SK-N-SH treated with all-trans-retinoic acid at 6 μM for 48 hours (cell line): ENCODE results near the gene OR10G4.

Experiments used
- ATAC-seq: fragments of 200-7000 bp; cut with Tn5 transposase; 3 replicates; pipeline ENCODE4 v1.9.1; 2020; ENCODE audit warnings: mild to moderate bottlenecking, moderate library complexity
- ARNTL ChIP-seq: fragments of 450-650 bp; formaldehyde crosslinking; IDR thresholded peaks from 2 replicates; pipeline ENCODE4 v1.5.0; 2020; ENCODE audit warnings: low read depth, mild to moderate bottlenecking, moderate library complexity, borderline replicate concordance
- CREB5 ChIP-seq: fragments of 250-450 bp; sonication (Bioruptor Pico); IDR thresholded peaks from 2 replicates; pipeline ENCODE4 v1.5.1; 2020; ENCODE audit warnings: low read depth, mild to moderate bottlenecking, moderate library complexity
- ESRRG ChIP-seq: fragments of 250-450 bp; sonication (Bioruptor Pico); IDR thresholded peaks from 2 replicates; pipeline ENCODE4 v1.6.1; 2021; ENCODE audit warnings: mild to moderate bottlenecking
- GLIS3 ChIP-seq: fragments of 250-450 bp; sonication (Bioruptor Pico); IDR thresholded peaks from 2 replicates; pipeline ENCODE4 v1.5.0; 2020; ENCODE audit warnings: mild to moderate bottlenecking, moderate library complexity
- OSR1 ChIP-seq: fragments of 250-450 bp; sonication (Bioruptor Pico); IDR thresholded peaks from 2 replicates; pipeline ENCODE4 v1.8.0; 2022; ENCODE audit warnings: moderate library complexity, mild to moderate bottlenecking, inconsistent platforms
- PATZ1 ChIP-seq: fragments of 250-450 bp; sonication (Bioruptor Pico); IDR thresholded peaks from 2 replicates; pipeline ENCODE4 v1.8.0; 2020; ENCODE audit warnings: mild to moderate bottlenecking, moderate library complexity, borderline replicate concordance
- SNAI2 ChIP-seq: fragments of 250-450 bp; sonication (Bioruptor Pico); IDR thresholded peaks from 2 replicates; pipeline ENCODE4 v1.5.0; 2020; ENCODE audit warnings: mild to moderate bottlenecking, moderate library complexity
- TOX ChIP-seq: fragments of 250-450 bp; sonication (Bioruptor Pico); IDR thresholded peaks from 2 replicates; pipeline ENCODE4 v1.8.0; 2021; ENCODE audit warnings: mild to moderate bottlenecking, moderate library complexity, borderline replicate concordance
- TSHZ2 ChIP-seq: fragments of 250-450 bp; sonication (Bioruptor Pico); IDR thresholded peaks from 2 replicates; pipeline ENCODE4 v1.5.0; 2020; ENCODE audit warnings: mild to moderate bottlenecking, moderate library complexity
- ZC3H10 ChIP-seq: fragments of 250-450 bp; sonication (Bioruptor Pico); IDR thresholded peaks from 2 replicates; pipeline ENCODE4 v1.5.1; 2021; ENCODE audit warnings: mild to moderate bottlenecking, moderate library complexity
- ZFP30 ChIP-seq: fragments of 450-650 bp; formaldehyde crosslinking; IDR thresholded peaks from 2 replicates; pipeline ENCODE4 v1.5.0; 2022; ENCODE audit warnings: mild to moderate bottlenecking, moderate library complexity
- ZNF70 ChIP-seq: fragments of 450-650 bp; formaldehyde crosslinking; IDR thresholded peaks from 2 replicates; pipeline ENCODE4 v1.5.0; 2020; ENCODE audit warnings: mild to moderate bottlenecking, moderate library complexity

Gene OR10G4

GRCh38 chr11:124050748-124051147, 38.0 kb downstream of the OR10G4 start:
- ATAC-seq, result no peak
- TF ChIP-seq GLIS3 (CRISPR knock-in tag) (no peak), ARNTL (CRISPR knock-in tag) (no peak), OSR1 (CRISPR knock-in tag) (no peak), CREB5 (CRISPR knock-in tag) (no peak), TSHZ2 (CRISPR knock-in tag) (no peak), ZNF70 (no peak)

DNA sequence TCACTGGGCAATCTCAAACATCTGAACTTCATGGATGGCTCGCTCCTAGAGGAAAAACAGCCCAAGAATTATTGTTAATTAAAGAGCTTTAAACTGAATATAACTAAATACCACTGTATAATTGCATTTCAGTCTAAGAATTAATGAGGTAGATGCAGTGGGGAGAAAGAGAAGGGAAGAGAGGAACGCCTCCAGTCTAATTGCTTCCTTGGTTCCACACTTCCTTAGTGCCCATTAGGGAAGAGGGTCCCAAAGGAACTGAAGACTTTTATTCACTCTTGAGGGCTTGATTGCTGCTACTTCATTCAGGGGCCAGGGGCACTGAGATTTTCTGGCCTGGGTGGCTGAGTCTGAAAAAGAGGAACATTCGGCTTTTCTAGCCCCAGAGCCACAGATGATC, 40.2 kb downstream of the OR10G4 start:
- ATAC-seq, result no peak

More for the DNA sequence above, 40.2 kb downstream of the OR10G4 start:
- TF ChIP-seq SNAI2 (CRISPR knock-in tag), result no peak
- no peak for TF ChIP-seq CREB5 (CRISPR knock-in tag)
- no peak for TF ChIP-seq ESRRG (CRISPR knock-in tag)
- no peak for TF ChIP-seq ZFP30 (CRISPR knock-in tag)
- no peak for TF ChIP-seq PATZ1 (CRISPR knock-in tag)
- no peak for TF ChIP-seq ZC3H10
- no peak for TF ChIP-seq GLIS3 (CRISPR knock-in tag)
- no peak for TF ChIP-seq OSR1 (CRISPR knock-in tag)
- TF ChIP-seq ARNTL (CRISPR knock-in tag), result no peak
- no peak for TF ChIP-seq TOX (CRISPR knock-in tag)
